H1 (cell line): ENCODE data around the gene CASR. TPM values are rescaled to one million over a fixed set of nuclear protein-coding genes. Genes with fewer than 3 reads are reported as not detected.

Experiments used
- CTCF ChIA-PET: fragments of 300-600 bp; sonication (Branson Sonifier 250); formaldehyde crosslinking; loops from one replicate; lab custom pipeline; 2021; ENCODE audit not compliant: partially characterized antibody; lab: Charles Lee
- POLR2A ChIA-PET: fragments of 300-600 bp; sonication (Branson Sonifier 250); formaldehyde crosslinking; loops from one replicate; lab custom pipeline; 2021; ENCODE audit warnings: inconsistent platforms; ENCODE audit not compliant: partially characterized antibody; lab: Charles Lee
- DNase-seq, 2 experiments: peaks; one replicate each; pipeline versions ENCODE4 v3.0.0 to v3.0.0-alpha.2; 2010 to 2022; ENCODE audit warnings: low spot score in 2 of 2, low read depth in 1 of 2, mixed read lengths in 1 of 2
- FAIRE-seq: peaks from 2 replicates; lab custom pipeline; 2011; peaks lifted over from hg19 to GRCh38; lab: Jason Lieb, UNC
- H2AFZ ChIP-seq: 2 replicates; pipeline ENCODE4 v1.8.1; 2012; ENCODE audit warnings: low read length, inconsistent platforms
- H2AK5ac ChIP-seq: 2 replicates; pipeline ENCODE4 v1.6.1; 2013; ENCODE audit warnings: low read depth, low read length
- H2BK120ac ChIP-seq: replicated peaks from 2 replicates; pipeline ENCODE3; 2013; ENCODE audit warnings: low read depth, low read length, inconsistent platforms
- H2BK12ac ChIP-seq: 2 replicates; pipeline ENCODE4 v1.6.1; 2013; ENCODE audit warnings: low read depth, low read length
- H2BK15ac ChIP-seq: 2 replicates; pipeline ENCODE4 v1.6.1; 2013; ENCODE audit warnings: low read length
- H2BK20ac ChIP-seq: 2 replicates; pipeline ENCODE4 v1.6.1; 2013; ENCODE audit warnings: low read length
- H2BK5ac ChIP-seq: 2 replicates; pipeline ENCODE4 v1.6.1; 2013; ENCODE audit warnings: low read depth, low read length
- H3K14ac ChIP-seq: 2 replicates; pipeline ENCODE4 v1.6.1; 2013; ENCODE audit warnings: inconsistent platforms; ENCODE audit not compliant: insufficient read length
- H3K18ac ChIP-seq: 2 replicates; pipeline ENCODE4 v1.6.1; 2013; ENCODE audit warnings: low read length; ENCODE audit errors: extremely low read depth
- H3K23ac ChIP-seq: 2 replicates; pipeline ENCODE4 v1.6.1; 2013; ENCODE audit warnings: inconsistent platforms; ENCODE audit not compliant: insufficient read length
- H3K23me2 ChIP-seq: 2 replicates; pipeline ENCODE4 v1.6.1; 2013; ENCODE audit warnings: low read depth, low read length
- H3K27ac ChIP-seq: 2 replicates; pipeline ENCODE4 v1.6.1; 2011; ENCODE audit warnings: low read depth, low read length, inconsistent platforms
- H3K27me3 ChIP-seq, 4 experiments: replicated peaks in 1 of 4; 1 replicate in 1 of 4; 2 replicates in 3 of 4; pipeline versions ENCODE4 v1.6.1 to v1.8.1; 2011 to 2013; ENCODE audit warnings: low read length in 3 of 4, mild to moderate bottlenecking in 3 of 4, inconsistent platforms in 2 of 4, mixed read lengths in 2 of 4, moderate library complexity in 1 of 4; ENCODE audit not compliant: control insufficient read depth in 3 of 4, insufficient read depth in 3 of 4; ENCODE audit errors: extremely low read depth in 1 of 4
- H3K36me3 ChIP-seq, 4 experiments: 2 replicates each; pipeline versions ENCODE4 v1.6.1 to v1.8.1; 2011 to 2013; ENCODE audit warnings: mild to moderate bottlenecking in 4 of 4, low read length in 3 of 4, moderate library complexity in 2 of 4, control low read depth in 1 of 4, inconsistent platforms in 1 of 4; ENCODE audit not compliant: insufficient read depth in 4 of 4, control insufficient read depth in 2 of 4
- H3K4ac ChIP-seq: replicated peaks from 2 replicates; pipeline ENCODE3; 2013; ENCODE audit warnings: low read length, low read depth, mixed read lengths, inconsistent platforms; ENCODE audit not compliant: insufficient read length
- H3K4me1 ChIP-seq, 4 experiments: replicated peaks in 1 of 4; 1 replicate in 1 of 4; 2 replicates in 3 of 4; pipeline versions ENCODE4 v1.6.1 to v1.8.1; 2011 to 2013; ENCODE audit warnings: low read length in 3 of 4, inconsistent platforms in 2 of 4, mixed read lengths in 1 of 4; ENCODE audit not compliant: insufficient read depth in 4 of 4, control insufficient read depth in 3 of 4
- H3K4me2 ChIP-seq, 2 experiments: 2 replicates each; pipeline versions ENCODE4 v1.6.1 to v1.8.1; 2011 to 2013; ENCODE audit warnings: low read depth in 2 of 2, low read length in 2 of 2, control low read depth in 1 of 2, inconsistent platforms in 1 of 2, mild to moderate bottlenecking in 1 of 2; ENCODE audit not compliant: insufficient read depth in 1 of 2
- H3K4me3 ChIP-seq, 4 experiments: fragments of 200-600, 300-600 bp in 1 of 4; sonication (generic), shearing (Covaris generic), sonication (Bioruptor Twin) in 1 of 4; 2 replicates each; pipeline versions ENCODE4 v1.5.1 to v1.8.1; 2011 to 2016; ENCODE audit warnings: low read length in 4 of 4, low read depth in 3 of 4, control low read depth in 2 of 4, inconsistent platforms in 2 of 4, mild to moderate bottlenecking in 2 of 4, mixed read lengths in 1 of 4, moderate library complexity in 1 of 4; ENCODE audit not compliant: insufficient read depth in 2 of 4; ENCODE audit errors: extremely low read depth in 1 of 4
- H3K56ac ChIP-seq: replicated peaks from 2 replicates; pipeline ENCODE3; 2013; ENCODE audit warnings: low read depth, mild to moderate bottlenecking, mixed read lengths, low read length, inconsistent platforms; ENCODE audit not compliant: insufficient read length
- H3K79me1 ChIP-seq: 2 replicates; pipeline ENCODE4 v1.6.1; 2013; ENCODE audit warnings: low read depth, low read length, control low read depth
- H3K79me2 ChIP-seq, 2 experiments: 2 replicates each; pipeline versions ENCODE4 v1.6.1 to v1.8.1; 2012 to 2013; ENCODE audit warnings: low read length in 2 of 2, mild to moderate bottlenecking in 2 of 2, inconsistent platforms in 1 of 2; ENCODE audit not compliant: insufficient read depth in 2 of 2, control insufficient read depth in 1 of 2
- H3K9ac ChIP-seq, 4 experiments: replicated peaks in 1 of 4; 1 replicate in 1 of 4; 2 replicates in 3 of 4; pipeline versions ENCODE4 v1.6.1 to v1.8.1; 2011 to 2013; ENCODE audit warnings: low read depth in 3 of 4, low read length in 3 of 4, control low read depth in 2 of 4, mild to moderate bottlenecking in 2 of 4, moderate library complexity in 2 of 4, inconsistent platforms in 1 of 4; ENCODE audit errors: extremely low read depth in 1 of 4
- H3K9me3 ChIP-seq, 2 experiments: 2 replicates each; pipeline versions ENCODE4 v1.6.1 to v1.8.1; 2012 to 2013; ENCODE audit warnings: mild to moderate bottlenecking in 2 of 2, moderate library complexity in 2 of 2, control low read depth in 1 of 2, inconsistent platforms in 1 of 2, low read depth in 1 of 2, low read length in 1 of 2, mixed read lengths in 1 of 2; ENCODE audit not compliant: insufficient read depth in 2 of 2
- H4K20me1 ChIP-seq, 2 experiments: replicated peaks in 1 of 2; 2 replicates each; pipeline versions ENCODE3 to v1.8.1; 2011 to 2013; ENCODE audit warnings: inconsistent platforms in 2 of 2, low read length in 2 of 2, mild to moderate bottlenecking in 1 of 2; ENCODE audit not compliant: insufficient read depth in 2 of 2, control insufficient read depth in 1 of 2
- H4K5ac ChIP-seq: 2 replicates; pipeline ENCODE4 v1.6.1; 2013; ENCODE audit warnings: low read length, low read depth, mixed read lengths, inconsistent platforms; ENCODE audit not compliant: insufficient read length
- H4K8ac ChIP-seq: 2 replicates; pipeline ENCODE4 v1.8.0; 2013; ENCODE audit warnings: mild to moderate bottlenecking, moderate library complexity, low read length, inconsistent platforms; ENCODE audit not compliant: insufficient read depth; ENCODE audit errors: extremely low read depth
- H4K91ac ChIP-seq: replicated peaks from 2 replicates; pipeline ENCODE3; 2013; ENCODE audit warnings: low read length, mixed read lengths, inconsistent platforms; ENCODE audit not compliant: insufficient read length
- BCL11A ChIP-seq, 2 experiments: IDR thresholded peaks; one replicate each; pipeline ENCODE4 v1.6.1; 2011; ENCODE audit warnings: low read depth in 2 of 2, low read length in 2 of 2, mild to moderate bottlenecking in 2 of 2
- CEBPB ChIP-seq: IDR thresholded peaks from 2 replicates; pipeline ENCODE4 v1.6.1; 2012; ENCODE audit warnings: low read depth, low read length
- CHD1 ChIP-seq: IDR thresholded peaks from 2 replicates; pipeline ENCODE4 v1.6.1; 2012; ENCODE audit warnings: low read depth, low read length, improper control_type of control experiment
- POLR2A ChIP-seq, 2 experiments: IDR thresholded peaks; 1 replicate in 1 of 2; 2 replicates in 1 of 2; pipeline ENCODE4 v1.6.1; 2011; ENCODE audit warnings: low read depth in 2 of 2, low read length in 2 of 2, mild to moderate bottlenecking in 2 of 2; ENCODE audit errors: control extremely low read depth in 1 of 2
- RBBP5 ChIP-seq: IDR thresholded peaks from 2 replicates; pipeline ENCODE4 v1.7.1; 2012; ENCODE audit warnings: low read depth, mild to moderate bottlenecking, inconsistent platforms, low read length, moderate library complexity, borderline replicate concordance
- SP1 ChIP-seq: IDR thresholded peaks from 2 replicates; pipeline ENCODE4 v1.6.1; 2011; ENCODE audit warnings: low read depth, low read length
- SP4 ChIP-seq: IDR thresholded peaks from 2 replicates; pipeline ENCODE4 v1.6.1; 2012; ENCODE audit warnings: low read length, inconsistent platforms
- TCF12 ChIP-seq: IDR thresholded peaks from 2 replicates; pipeline ENCODE4 v1.6.1; 2011; ENCODE audit warnings: low read depth, mild to moderate bottlenecking, low read length
- WGBS, 2 experiments: shearing (Covaris generic) in 1 of 2; methylation state at CpG; one replicate each; pipeline versions ENCODE4 v1.1.6 to v1.1.7; 2013 to 2015; ENCODE audit warnings: low lambda C conversion rate in 2 of 2, mixed read lengths in 2 of 2, inconsistent platforms in 1 of 2, low coverage in 1 of 2, missing lambda C conversion rate in 1 of 2; ENCODE audit not compliant: insufficient replicate concordance in 2 of 2, insufficient coverage in 1 of 2, insufficient read length in 1 of 2; ENCODE audit errors: extremely low coverage in 1 of 2, missing lambda C conversion rate in 1 of 2; 5-methylcytosine and 5-hydroxymethylcytosine counted together
- polyA plus RNA-seq, 7 experiments: library from polyadenylated mRNA; depleted of rRNA in 3 of 7; stranded (reverse) in 5 of 7; unstranded in 2 of 7; fragments of >200 nt in 5 of 7; fragments of 200-250 nt in 2 of 7; gene quantifications; 1 replicate in 5 of 7; 2 replicates in 1 of 7; 4 replicates in 1 of 7; pipeline versions ENCODE4 v1.2.1 to v1.2.3, GENCODE V29; 2011 to 2013; ENCODE audit warnings: missing spikeins in 2 of 7, mixed read lengths in 2 of 7
- total RNA-seq: library from RNA; stranded (reverse); fragmentation: NEBNext Ultra II Directional; extraction: Animal tissue kit (Norgen Biotek cat#: 25700); gene quantifications from 2 replicates; pipeline ENCODE4 v1.2.1, GENCODE V29; 2021
- TF ChIP-seq, protein P1 (sequence below): IDR thresholded peaks from 2 replicates; pipeline ENCODE4 v1.6.1; 2012; ENCODE audit warnings: low read length, inconsistent platforms
- TF ChIP-seq, protein P2 (sequence below): IDR thresholded peaks from 2 replicates; pipeline ENCODE4 v1.6.1; 2011; ENCODE audit warnings: low read length, improper control_type of control experiment

The CASR gene
- total and polyA plus RNA-seq, 2 of the 8 experiments (the other 6 are each of a cell fraction or from before 2014, with no cell fraction given): 0.36 to 0.58 TPM

DNA sequence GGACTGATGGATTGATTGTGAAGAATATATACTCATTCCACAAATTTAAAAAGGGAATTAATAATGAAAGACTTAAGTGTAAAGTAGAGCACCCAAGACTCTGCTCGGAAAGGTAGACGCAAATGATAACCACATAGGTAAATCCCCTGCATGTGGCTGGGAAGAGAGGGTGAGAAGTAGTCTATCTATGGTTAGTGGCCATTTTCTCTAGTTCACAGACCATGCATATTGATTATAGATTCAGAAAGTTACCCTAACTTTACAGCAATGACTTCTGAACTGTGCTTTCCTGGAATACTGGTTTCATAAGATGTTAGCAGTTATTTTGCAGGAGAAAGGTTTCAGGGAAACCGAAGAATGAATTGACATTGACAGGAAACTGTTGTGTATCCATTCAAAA, 51.7 kb downstream of the CASR start:
- Histone ChIP-seq H3K36me3 (no peaks in the 10 kb centered on the region), H3K18ac (no peak overlapping the region), H3K4me2 (no peak overlapping the region), H3K4me3 (no peak overlapping the region), H3K27ac (no peak overlapping the region), H4K5ac (no peak overlapping the region), H4K8ac (no peak overlapping the region), H3K56ac (no peak overlapping the region), H2BK120ac (no peak overlapping the region), H3K9ac (no peak overlapping the region), H2AK5ac (no peak overlapping the region), H3K27me3 (no peaks in the 10 kb centered on the region), H3K79me1 (no peaks in the 10 kb centered on the region), H2AFZ (no peak overlapping the region), H2BK12ac (no peak overlapping the region), H2BK20ac (no peak overlapping the region), H3K23me2 (no peaks in the 10 kb centered on the region), H3K9me3 (no peaks in the 10 kb centered on the region), H3K4ac (no peak overlapping the region), H3K14ac (no peak overlapping the region), H4K91ac (no peak overlapping the region), H4K20me1 (no peaks in the 10 kb centered on the region), H3K23ac (no peak overlapping the region), H3K4me1 (peaks cover 0 to 3% (median 0%) of the 10 kb centered on the region in 4 experiments; a peak in 1 of 7 replicates), H2BK15ac (no peak overlapping the region), H3K79me2 (no peaks in the 10 kb centered on the region), H2BK5ac (no peak overlapping the region)
- ChIA-PET CTCF (interaction anchor here (2.4 kb wide), 1 partner anchor 133 kb away, joined by 7 read pairs; no protein-coding TSS in a partner anchor), POLR2A (no interaction called here)
- TF ChIP-seq SP4: no peak
- no peak for TF ChIP-seq POLR2A (IDR thresholded peaks at IDR 0.05; ENCODE audit: control extremely low read depth in 1 of 2, low read depth in 2 of 2, low read length in 2 of 2)
- no peak for TF ChIP-seq CEBPB
- no peak for TF ChIP-seq CHD1
- TF ChIP-seq, protein P1, sequence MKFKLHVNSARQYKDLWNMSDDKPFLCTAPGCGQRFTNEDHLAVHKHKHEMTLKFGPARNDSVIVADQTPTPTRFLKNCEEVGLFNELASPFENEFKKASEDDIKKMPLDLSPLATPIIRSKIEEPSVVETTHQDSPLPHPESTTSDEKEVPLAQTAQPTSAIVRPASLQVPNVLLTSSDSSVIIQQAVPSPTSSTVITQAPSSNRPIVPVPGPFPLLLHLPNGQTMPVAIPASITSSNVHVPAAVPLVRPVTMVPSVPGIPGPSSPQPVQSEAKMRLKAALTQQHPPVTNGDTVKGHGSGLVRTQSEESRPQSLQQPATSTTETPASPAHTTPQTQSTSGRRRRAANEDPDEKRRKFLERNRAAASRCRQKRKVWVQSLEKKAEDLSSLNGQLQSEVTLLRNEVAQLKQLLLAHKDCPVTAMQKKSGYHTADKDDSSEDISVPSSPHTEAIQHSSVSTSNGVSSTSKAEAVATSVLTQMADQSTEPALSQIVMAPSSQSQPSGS: no peak
- no peak for TF ChIP-seq SP1
- no peak for TF ChIP-seq TCF12
- TF ChIP-seq RBBP5: no peak
- TF ChIP-seq, protein P2, sequence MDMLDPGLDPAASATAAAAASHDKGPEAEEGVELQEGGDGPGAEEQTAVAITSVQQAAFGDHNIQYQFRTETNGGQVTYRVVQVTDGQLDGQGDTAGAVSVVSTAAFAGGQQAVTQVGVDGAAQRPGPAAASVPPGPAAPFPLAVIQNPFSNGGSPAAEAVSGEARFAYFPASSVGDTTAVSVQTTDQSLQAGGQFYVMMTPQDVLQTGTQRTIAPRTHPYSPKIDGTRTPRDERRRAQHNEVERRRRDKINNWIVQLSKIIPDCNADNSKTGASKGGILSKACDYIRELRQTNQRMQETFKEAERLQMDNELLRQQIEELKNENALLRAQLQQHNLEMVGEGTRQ: no peak
- TF ChIP-seq BCL11A (IDR thresholded peaks at IDR 0.05; ENCODE audit: low read depth in 2 of 2, low read length in 2 of 2): no peak
- DNase-seq (no peak), FAIRE-seq (no peak)
- WGBS, 2 experiments: 88% methylated on average over 3 of the region's 3 CpGs; no CpG with 5 or more reads in 1 of the 2 experiments
